SK-N-SH treated with all-trans-retinoic acid at 6 μM for 48 hours (cell line): Measurements from ENCODE around the gene CUL1.

ENCODE experiments used
- ISL1 ChIP-seq: fragments of 250-450 bp; sonication (Bioruptor Pico); IDR thresholded peaks from 2 replicates; pipeline ENCODE4 v2.1.2; 2022; ENCODE audit warnings: mild to moderate bottlenecking, moderate library complexity
- SNAI2 ChIP-seq: fragments of 250-450 bp; sonication (Bioruptor Pico); IDR thresholded peaks from 2 replicates; pipeline ENCODE4 v1.5.0; 2020; ENCODE audit warnings: mild to moderate bottlenecking, moderate library complexity
- TSHZ2 ChIP-seq: fragments of 250-450 bp; sonication (Bioruptor Pico); IDR thresholded peaks from 2 replicates; pipeline ENCODE4 v1.5.0; 2020; ENCODE audit warnings: mild to moderate bottlenecking, moderate library complexity
- ZFP3 ChIP-seq: fragments of 250-450 bp; sonication (Bioruptor Pico); IDR thresholded peaks from 2 replicates; pipeline ENCODE4 v1.5.0; 2020; ENCODE audit warnings: mild to moderate bottlenecking, moderate library complexity

GRCh38 chr7:148708026-148708885 lies 9.6 kb downstream of the CUL1 start:
- no peak for TF ChIP-seq ZFP3 (CRISPR knock-in tag)
- no peak for TF ChIP-seq SNAI2 (CRISPR knock-in tag)
- TF ChIP-seq ISL1 (CRISPR knock-in tag), result no peak
- no peak for TF ChIP-seq TSHZ2 (CRISPR knock-in tag)
